NCI-H2196 (cell line): ENCODE results near the gene TRIM31.

Source experiments
- DNase-seq: peaks from one replicate; lab custom pipeline; 2025; ENCODE audit not compliant: unreplicated experiment; lab: John Stamatoyannopoulos, UW

Gene TRIM31

GRCh38 chr6:30055513-30055912 is 57.4 kb downstream of the TRIM31 start:
- DNase-seq = no peak

DNA sequence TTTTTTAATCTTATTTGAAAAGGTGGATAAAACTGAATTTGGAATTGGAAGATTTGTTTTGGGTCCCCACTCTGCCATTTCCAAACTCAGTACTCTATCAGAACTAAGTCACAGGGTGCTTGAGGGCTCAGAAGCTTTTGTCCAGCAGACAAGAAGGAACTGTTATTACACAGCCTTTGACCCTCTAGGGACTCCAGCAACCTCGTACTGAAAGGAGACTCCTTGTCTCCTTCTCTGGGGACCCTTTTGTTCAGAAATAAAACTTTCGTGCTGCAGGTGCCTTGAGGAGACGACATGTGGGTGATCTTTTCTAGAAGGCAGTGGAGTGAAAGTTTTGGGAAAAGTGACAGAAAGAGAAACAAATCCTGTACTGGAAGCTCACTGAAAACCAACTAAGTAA is 59.2 kb downstream of the TRIM31 start:
- no peak for DNase-seq
